HepG2 (cell line): Measurements from ENCODE around the gene SFXN2. TPM values are rescaled to one million over a fixed set of nuclear protein-coding genes. Genes with fewer than 3 reads are reported as not detected.

Experiments used
- ARID4A ChIP-seq: sonication (generic); formaldehyde crosslinking; IDR thresholded peaks from 2 replicates; pipeline ENCODE4 v1.5.0; 2020; ENCODE audit warnings: mild to moderate bottlenecking, missing genetic modification reagents, borderline replicate concordance
- CC2D1A ChIP-seq: sonication (generic); formaldehyde crosslinking; IDR thresholded peaks from 2 replicates; pipeline ENCODE4 v1.8.1; 2023; ENCODE audit warnings: mild to moderate bottlenecking, missing genetic modification reagents
- CREM ChIP-seq, 2 experiments: sonication (generic) in 1 of 2; formaldehyde crosslinking in 1 of 2; IDR thresholded peaks; 2 replicates each; pipeline versions ENCODE4 v1.4.0 to v1.6.1; 2016 to 2020; ENCODE audit warnings: antibody characterized with exemption in 1 of 2, mild to moderate bottlenecking in 1 of 2, missing genetic modification reagents in 1 of 2
- HNRNPK ChIP-seq: fragments of 200-400 bp; formaldehyde crosslinking; IDR thresholded peaks from 2 replicates; pipeline ENCODE4 v1.6.1; 2018; ENCODE audit warnings: low read length, low read depth, moderate library complexity, mild to moderate bottlenecking; ENCODE audit not compliant: poor library complexity, severe bottlenecking
- IKZF1 ChIP-seq: fragments of 450-650 bp; IDR thresholded peaks from 2 replicates; pipeline ENCODE4 v1.7.1; 2016
- MEIS2 ChIP-seq: sonication (generic); formaldehyde crosslinking; IDR thresholded peaks from 2 replicates; pipeline ENCODE4 v1.9.0; 2021; ENCODE audit warnings: mild to moderate bottlenecking, missing genetic modification reagents
- MTA3 ChIP-seq: sonication (generic); formaldehyde crosslinking; IDR thresholded peaks from 2 replicates; pipeline ENCODE4 v1.4.0; 2020; ENCODE audit warnings: missing genetic modification reagents
- NFKB2 ChIP-seq: sonication (generic); formaldehyde crosslinking; IDR thresholded peaks from 2 replicates; pipeline ENCODE4 v1.4.0; 2020; ENCODE audit warnings: missing genetic modification reagents, borderline replicate concordance
- NR0B2 ChIP-seq: sonication (generic); formaldehyde crosslinking; IDR thresholded peaks from 2 replicates; pipeline ENCODE4 v1.4.0; 2020; ENCODE audit warnings: mild to moderate bottlenecking, missing genetic modification reagents
- PHF5A ChIP-seq: IDR thresholded peaks from one replicate; pipeline ENCODE4 v1.6.1; 2018; ENCODE audit warnings: low read depth, missing genetic modification reagents; ENCODE audit not compliant: unreplicated experiment
- TSC22D2 ChIP-seq: sonication (generic); formaldehyde crosslinking; IDR thresholded peaks from 2 replicates; pipeline ENCODE4 v1.5.1; 2020; ENCODE audit warnings: missing genetic modification reagents, mild to moderate bottlenecking, borderline replicate concordance
- YEATS2 ChIP-seq: sonication (generic); formaldehyde crosslinking; IDR thresholded peaks from 2 replicates; pipeline ENCODE4 v1.4.0; 2020; ENCODE audit warnings: missing genetic modification reagents, borderline replicate concordance
- ZNF572 ChIP-seq: sonication (generic); formaldehyde crosslinking; IDR thresholded peaks from 2 replicates; pipeline ENCODE4 v1.5.1; 2020; ENCODE audit warnings: mild to moderate bottlenecking, missing genetic modification reagents
- ZNF766 ChIP-seq: sonication (generic); formaldehyde crosslinking; IDR thresholded peaks from 2 replicates; pipeline ENCODE4 v1.5.0; 2020; ENCODE audit warnings: missing genetic modification reagents, borderline replicate concordance
- polyA plus RNA-seq, 8 experiments: library from polyadenylated mRNA; depleted of rRNA in 3 of 8; stranded (reverse) in 7 of 8; unstranded in 1 of 8; fragments of >200 nt; fragmentation: Illumina TruSeq in 4 of 8; extraction: Trizol in 4 of 8; gene quantifications; 2 replicates each; pipeline versions ENCODE4 v1.2.1 to v1.2.3, GENCODE V29; 2011 to 2016; ENCODE audit warnings: low read depth in 4 of 8, missing spikeins in 1 of 8, mixed read lengths in 1 of 8; ENCODE audit not compliant: insufficient read depth in 1 of 8
- total RNA-seq, 5 experiments: library from RNA; depleted of rRNA; stranded (reverse); fragments of >200 nt; fragmentation: Illumina TruSeq; extraction: Trizol; gene quantifications; 2 replicates each; pipeline ENCODE4 v1.2.3, GENCODE V29; 2016; ENCODE audit warnings: low read depth in 1 of 5
- TF ChIP-seq, protein P1 (sequence below): sonication (generic); formaldehyde crosslinking; IDR thresholded peaks from 2 replicates; pipeline ENCODE4 v1.8.1; 2023; ENCODE audit warnings: mild to moderate bottlenecking, missing genetic modification reagents
- TF ChIP-seq, protein P2 (sequence below): sonication (generic); formaldehyde crosslinking; IDR thresholded peaks from 2 replicates; pipeline ENCODE4 v1.4.0; 2020; ENCODE audit warnings: mild to moderate bottlenecking, missing genetic modification reagents

The SFXN2 gene
- total and polyA plus RNA-seq, 2 of the 13 experiments (the other 11 are each of a cell fraction or from before 2014, with no cell fraction given) = 12.8 to 21.1 TPM

- no peak; the same call in 1 of the 2 replicates for TF ChIP-seq ZNF766
- peak; percentile 9; the same call in 1 of the 2 replicates for TF ChIP-seq CREM (IDR thresholded peaks at IDR 0.05)
- no peak for TF ChIP-seq CREM (CRISPR knock-in tag; IDR thresholded peaks at IDR 0.05)
- TF ChIP-seq, protein P1, sequence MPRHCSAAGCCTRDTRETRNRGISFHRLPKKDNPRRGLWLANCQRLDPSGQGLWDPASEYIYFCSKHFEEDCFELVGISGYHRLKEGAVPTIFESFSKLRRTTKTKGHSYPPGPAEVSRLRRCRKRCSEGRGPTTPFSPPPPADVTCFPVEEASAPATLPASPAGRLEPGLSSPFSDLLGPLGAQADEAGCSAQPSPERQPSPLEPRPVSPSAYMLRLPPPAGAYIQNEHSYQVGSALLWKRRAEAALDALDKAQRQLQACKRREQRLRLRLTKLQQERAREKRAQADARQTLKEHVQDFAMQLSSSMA (CRISPR knock-in tag) = no peak; the same call in 1 of the 2 replicates
- no peak for TF ChIP-seq NR0B2
- TF ChIP-seq HNRNPK = no peak
- TF ChIP-seq PHF5A (CRISPR knock-in tag) = no peak
- TF ChIP-seq NFKB2 = no peak
- TF ChIP-seq, protein P2, sequence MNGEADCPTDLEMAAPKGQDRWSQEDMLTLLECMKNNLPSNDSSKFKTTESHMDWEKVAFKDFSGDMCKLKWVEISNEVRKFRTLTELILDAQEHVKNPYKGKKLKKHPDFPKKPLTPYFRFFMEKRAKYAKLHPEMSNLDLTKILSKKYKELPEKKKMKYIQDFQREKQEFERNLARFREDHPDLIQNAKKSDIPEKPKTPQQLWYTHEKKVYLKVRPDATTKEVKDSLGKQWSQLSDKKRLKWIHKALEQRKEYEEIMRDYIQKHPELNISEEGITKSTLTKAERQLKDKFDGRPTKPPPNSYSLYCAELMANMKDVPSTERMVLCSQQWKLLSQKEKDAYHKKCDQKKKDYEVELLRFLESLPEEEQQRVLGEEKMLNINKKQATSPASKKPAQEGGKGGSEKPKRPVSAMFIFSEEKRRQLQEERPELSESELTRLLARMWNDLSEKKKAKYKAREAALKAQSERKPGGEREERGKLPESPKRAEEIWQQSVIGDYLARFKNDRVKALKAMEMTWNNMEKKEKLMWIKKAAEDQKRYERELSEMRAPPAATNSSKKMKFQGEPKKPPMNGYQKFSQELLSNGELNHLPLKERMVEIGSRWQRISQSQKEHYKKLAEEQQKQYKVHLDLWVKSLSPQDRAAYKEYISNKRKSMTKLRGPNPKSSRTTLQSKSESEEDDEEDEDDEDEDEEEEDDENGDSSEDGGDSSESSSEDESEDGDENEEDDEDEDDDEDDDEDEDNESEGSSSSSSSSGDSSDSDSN (CRISPR knock-in tag) = no peak; the same call in 1 of the 2 replicates
- TF ChIP-seq CC2D1A (CRISPR knock-in tag) = no peak
- no peak for TF ChIP-seq MTA3 (CRISPR knock-in tag)
- TF ChIP-seq MEIS2 = no peak
- peak; percentile 89 for TF ChIP-seq ARID4A (CRISPR knock-in tag)
- no peak for TF ChIP-seq TSC22D2 (CRISPR knock-in tag)
- peak; percentile 68; the same call in 1 of the 2 replicates for TF ChIP-seq ZNF572 (CRISPR knock-in tag)
- TF ChIP-seq IKZF1 = no peak
- no peak for TF ChIP-seq YEATS2 (CRISPR knock-in tag)
These were observed at the start of gene SFXN2 (continued) for GRCh38 chr10:102714621-102715455.
